NCI-H2196 (cell line): ENCODE data around the gene ZSCAN5A.
"Not testable (repeated sequence)": the region's sequence is repeated elsewhere in the genome, so short reads cannot be mapped to it uniquely, and the experiment has no call there.

Source experiments
- DNase-seq: peaks from one replicate; lab custom pipeline; 2025; ENCODE audit not compliant: unreplicated experiment; lab: John Stamatoyannopoulos, UW

The ZSCAN5A gene, protein sequence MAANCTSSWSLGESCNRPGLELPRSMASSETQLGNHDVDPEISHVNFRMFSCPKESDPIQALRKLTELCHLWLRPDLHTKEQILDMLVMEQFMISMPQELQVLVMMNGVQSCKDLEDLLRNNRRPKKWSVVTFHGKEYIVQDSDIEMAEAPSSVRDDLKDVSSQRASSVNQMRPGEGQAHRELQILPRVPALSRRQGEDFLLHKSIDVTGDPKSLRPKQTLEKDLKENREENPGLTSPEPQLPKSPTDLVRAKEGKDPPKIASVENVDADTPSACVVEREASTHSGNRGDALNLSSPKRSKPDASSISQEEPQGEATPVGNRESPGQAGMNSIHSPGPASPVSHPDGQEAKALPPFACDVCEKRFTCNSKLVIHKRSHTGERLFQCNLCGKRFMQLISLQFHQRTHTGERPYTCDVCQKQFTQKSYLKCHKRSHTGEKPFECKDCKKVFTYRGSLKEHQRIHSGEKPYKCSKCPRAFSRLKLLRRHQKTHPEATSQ

DNA sequence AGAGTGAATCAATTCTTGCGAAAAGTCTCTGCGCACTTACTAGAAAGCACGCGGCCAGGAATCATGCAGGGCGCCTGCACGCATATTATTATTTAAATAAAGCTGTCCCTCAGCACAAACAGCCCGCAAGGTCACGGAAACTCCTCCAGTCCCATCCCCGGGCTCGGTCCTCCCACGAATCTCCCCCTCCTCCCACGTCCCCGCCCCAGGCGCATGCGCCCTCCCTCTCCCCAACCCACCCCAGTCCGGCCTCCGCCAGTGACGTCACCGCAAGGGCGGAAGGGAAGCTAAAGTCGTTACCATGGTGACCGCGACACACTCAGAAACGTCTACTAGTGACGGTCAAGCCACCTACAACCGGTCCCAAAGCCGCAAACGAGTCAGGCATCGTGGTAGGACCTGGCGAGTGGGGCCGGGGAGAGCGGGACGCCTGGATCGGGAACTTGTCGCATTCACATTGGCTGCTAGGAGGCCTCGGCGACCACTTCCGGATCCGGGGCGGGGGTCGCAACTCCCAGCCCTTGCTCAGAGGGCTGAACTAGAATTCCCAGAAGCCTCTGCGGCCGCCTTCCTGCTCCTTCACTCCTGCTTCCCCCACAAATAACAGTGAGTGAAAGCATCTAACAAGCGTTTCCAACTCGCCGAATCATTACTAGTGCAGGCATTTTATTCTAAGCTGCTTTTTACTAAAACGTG is at the start of gene ZSCAN5A:
ZSCAN5A (minus strand) TSS at position 459 of the 696 bp plus-strand sequence. CDS start 89,793 bp downstream, outside the sequence.
- peak; percentile 97 for DNase-seq

DNA sequence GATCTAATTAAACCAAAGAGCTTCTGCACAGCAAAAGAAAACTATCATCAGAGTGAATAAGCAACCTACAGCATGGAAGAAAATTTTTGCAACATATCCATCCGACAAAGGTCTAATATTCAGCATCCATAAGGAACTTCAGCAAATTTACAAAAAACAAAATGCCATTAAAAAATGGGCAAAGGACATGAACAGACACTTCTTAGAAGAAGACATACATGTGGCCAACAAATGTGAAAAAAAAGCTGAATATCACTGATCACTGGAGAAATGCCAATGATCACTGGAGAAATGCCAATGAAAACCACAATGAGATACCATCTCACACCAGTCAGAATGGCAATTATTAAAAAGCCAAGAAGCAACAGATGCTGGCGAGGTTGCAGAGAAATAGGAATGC is 46.2 kb upstream of the ZSCAN5A start:
- no peak for DNase-seq

DNA sequence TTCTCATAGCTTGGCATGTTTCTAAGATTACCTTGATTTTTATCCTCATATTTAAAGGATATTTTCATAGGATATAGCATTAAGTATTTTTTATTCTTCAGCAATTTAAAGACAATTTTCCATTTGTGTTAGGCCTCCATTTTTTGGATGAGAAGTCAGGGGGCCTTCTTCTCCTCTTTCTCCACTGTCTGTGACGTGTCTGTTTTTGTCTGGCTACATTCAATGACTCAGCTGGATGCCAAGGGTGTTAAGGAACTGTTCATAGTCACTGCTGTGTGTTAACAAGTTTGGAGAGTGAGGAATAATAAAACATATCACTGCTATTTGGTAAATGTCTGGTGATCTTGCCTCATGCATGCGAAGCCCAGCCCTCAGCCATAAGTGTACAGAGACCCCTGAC is 42.3 kb upstream of the ZSCAN5A start:
- no peak for DNase-seq

DNA sequence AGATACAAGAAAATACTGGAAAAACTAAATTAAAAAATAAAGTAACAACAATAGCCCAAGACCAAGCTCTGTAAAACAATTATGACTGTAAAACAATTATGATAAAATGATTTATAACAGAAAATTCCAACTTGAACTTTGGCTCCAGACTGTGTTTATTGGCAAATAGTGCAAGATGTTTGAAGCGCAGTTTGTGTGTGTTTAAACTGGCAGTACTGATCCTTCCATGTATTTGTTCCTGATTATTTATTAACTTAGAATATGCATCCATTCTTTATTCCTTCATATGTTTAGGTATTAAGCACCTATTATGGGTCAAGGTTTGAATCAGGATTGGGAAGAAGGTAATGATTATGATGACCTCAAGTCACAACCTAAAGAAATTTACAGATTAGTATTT is 40.9 kb upstream of the ZSCAN5A start:
- no peak for DNase-seq

DNA sequence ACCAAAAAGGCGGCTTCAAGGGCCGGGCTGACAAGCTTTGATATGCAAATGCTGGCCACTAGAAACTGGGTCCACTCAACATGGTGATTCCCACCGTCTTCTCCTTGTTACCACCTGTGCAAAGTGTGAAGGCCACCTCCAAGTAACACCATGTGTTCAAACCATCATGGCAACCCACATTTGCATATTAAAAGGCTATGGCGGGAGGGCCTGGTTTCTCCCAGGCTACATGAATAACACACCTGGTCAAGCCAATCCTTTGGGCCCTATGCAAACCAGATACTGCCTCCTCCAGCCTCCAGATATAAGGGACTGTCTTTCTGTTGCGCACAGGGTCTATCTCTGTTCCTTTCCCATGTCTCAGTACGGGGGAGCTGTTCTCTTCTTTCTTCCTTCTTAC is 36.6 kb upstream of the ZSCAN5A start:
- no peak for DNase-seq

DNA sequence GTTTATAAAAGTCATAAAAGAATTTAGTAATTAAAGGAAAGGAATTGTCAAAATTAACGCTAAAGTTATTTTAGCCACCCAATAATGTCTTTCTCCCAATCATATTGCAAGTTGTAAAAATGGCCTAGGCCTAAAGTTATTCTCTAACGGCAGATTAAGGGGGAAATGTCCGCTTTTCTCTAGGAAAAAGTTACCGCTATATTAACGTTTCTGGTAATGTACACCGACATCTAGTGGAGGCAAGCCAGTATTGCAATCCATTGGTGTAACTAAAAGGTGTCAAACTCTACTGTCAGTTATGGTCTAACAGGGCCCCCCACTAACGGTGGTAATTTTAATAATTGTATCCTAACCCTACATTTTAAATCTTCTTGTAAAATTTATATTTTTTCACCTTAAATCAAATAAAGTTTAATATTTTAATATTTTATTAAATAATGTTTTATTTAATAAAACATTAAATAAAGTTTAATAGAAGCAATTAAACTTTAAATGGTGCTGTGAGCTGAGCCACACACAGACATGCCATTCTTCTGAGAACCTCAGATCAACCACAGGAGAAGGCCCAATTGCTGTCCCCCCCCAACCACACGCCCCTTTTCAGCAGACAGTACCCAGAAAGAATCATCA is 35.9 kb upstream of the ZSCAN5A start:
- peak; percentile 45 for DNase-seq

DNA sequence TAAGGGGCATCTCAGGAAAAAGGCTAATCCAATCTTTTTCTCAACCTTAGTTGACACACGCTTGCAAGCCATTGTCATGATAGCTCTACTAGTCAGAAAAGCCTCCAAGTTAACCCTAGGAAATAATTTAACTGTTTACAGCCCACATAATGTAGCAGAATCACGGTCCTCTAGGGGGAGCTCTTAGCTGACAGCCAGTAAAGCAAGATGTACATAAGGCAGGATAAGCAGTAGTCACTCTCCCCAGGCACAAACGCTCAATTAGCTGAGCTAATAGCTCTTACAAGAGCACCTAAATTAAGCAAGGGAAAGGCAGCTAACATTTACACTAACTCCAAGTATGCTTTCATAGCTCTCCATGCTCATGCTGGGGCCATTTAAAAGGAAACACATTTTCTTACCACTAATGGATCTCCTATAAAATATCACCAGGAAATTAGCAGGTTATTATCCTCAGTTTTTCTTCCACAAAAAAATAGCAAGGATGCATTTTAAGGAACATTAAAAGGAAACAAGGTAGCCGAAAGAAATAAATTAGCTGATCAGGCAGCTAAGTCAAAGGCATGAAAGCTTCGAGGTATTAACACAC is 33.7 kb upstream of the ZSCAN5A start:
- DNase-seq = no peak

DNA sequence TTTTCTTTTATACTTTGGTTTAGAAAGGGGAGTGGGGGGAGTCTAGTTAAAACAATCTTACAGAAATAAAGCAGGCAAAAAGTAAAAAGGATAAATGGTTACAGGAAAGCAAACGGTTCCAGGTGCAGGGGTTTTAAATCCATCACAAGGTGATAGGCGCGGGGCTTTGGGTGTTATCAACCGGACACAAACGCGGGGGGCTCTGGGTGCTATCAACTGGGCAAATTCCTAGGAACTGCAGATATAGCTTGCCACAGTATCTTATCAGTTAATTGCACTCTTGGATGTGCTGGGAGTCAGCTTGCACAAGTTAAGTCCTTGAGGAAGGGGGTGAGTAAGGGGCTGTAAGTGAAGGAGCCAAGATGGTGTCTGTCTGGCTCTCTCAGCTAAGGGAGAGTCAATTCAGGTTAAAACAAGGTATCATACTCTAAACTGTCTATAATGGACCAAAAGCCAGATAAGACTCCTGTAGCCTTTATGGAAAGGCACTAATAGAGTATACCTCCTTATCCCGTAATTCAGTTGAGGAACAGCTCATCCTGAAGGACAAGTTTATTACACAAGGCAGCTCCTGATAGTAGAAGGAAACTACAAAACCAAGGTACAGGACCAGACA is 32.6 kb upstream of the ZSCAN5A start:
- no peak for DNase-seq

DNA sequence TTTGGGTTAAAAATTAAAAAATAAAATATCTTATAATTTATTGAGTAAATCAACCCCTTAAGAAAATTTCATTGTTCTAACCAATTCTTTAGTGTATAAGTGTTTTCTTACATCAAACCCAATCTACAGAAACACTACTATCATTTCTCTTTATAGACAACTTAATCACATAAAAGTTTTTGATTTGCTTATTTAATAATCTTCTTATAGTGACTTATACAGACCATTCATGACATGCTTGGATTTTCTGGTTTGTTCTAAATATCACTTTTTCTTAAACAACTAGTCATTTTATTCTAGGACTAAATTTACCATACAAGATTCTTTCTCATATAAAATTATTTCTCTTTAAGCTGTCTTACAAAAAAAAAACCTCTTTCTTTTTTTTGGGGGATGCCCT is 27.3 kb upstream of the ZSCAN5A start:
- DNase-seq = no peak

DNA sequence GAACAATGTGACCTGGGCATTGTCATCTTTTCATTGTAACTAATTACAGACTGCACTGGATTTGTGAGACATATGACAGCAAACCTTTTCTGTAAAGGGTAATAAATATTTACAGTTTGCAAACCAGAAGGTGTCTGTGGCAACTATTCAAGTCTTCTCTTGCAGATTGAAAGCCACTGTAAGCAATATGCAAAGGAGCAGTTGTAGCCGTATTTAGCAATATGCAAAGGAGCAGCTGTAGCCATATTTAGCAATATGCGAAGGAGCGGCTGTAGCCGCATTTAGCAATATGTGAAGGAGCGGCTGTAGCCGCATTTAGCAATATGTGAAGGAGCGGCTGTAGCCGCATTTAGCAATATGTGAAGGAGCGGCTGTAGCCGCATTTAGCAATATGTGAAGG is 24.4 kb upstream of the ZSCAN5A start:
- DNase-seq = not testable (repeated sequence)

DNA sequence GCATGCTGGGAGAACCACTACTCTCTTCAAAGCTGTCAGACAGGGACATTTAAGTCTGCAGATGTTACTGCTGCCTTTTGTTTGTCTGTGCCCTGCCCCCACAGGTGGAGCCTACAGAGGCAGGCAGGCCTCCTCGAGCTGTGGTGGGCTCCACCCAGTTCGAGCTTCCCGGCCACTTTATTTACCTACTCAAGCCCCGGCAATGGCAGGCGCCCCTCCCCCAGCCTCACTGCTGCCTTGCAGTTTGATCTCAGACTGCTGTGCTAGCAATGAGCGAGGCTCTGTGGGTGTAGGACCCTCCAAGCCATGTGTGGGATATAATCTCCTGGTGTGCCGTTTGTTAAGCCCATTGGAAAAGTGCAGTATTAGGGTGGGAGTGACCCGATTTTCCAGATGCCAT is 22.4 kb upstream of the ZSCAN5A start:
- not testable (repeated sequence) for DNase-seq

DNA sequence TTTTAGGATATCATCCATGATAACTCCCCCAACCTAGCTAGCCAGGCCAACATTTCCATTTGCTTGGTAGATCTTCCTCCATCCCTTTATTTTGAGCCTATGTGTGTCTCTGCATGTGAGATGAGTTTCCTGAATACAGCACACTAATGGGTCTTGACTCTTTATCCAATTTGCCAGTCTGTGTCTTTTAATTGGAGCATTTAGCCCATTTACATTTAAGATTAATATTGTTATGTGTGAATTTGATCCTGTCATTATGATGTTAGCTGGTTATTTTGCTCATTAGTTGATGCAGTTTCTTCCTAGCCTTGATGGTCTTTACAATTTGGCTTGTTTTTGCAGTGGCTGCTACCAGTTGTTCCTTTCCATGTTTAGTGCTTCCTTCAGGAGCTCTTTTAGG is 20.7 kb upstream of the ZSCAN5A start:
- DNase-seq = not testable (repeated sequence)

DNA sequence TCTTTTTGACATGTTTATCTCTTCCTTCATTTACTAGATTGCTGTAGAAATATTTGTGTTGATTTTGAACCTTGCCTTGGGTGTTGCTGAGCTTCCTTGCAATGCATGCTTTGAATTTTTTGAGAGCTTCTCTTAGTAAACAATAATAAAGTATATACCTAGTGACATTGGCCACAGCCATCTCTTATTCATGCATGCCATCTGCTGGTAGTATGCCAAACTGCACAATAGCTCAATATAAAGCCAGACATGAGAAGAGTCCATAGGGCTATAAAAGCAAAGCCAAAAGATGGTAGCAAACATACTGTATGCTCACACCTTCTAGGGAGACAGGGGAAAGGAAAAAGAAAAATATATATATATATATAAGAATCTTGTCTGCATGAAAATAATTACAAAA is 18.9 kb upstream of the ZSCAN5A start:
- DNase-seq = peak; percentile 56

DNA sequence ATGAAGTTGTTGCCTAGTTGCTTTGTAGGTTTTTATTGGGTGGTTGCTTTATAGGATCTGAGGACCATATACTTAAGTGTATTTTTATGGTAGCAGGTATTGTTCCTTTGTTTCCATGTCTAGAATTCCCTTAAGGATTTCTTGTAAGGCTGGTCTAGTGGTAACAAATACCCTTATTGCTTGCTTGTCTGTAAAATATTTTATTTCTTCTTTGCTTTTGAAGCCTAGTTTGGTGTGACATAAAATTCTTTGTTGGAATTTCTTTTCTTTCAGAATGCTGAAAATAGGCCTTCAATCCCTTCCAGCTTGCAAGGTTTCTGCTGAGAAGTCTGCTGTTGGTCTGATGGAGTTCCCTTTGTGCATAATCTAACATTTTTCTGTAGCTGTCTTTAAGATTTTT is 18.1 kb upstream of the ZSCAN5A start:
- DNase-seq = no peak

DNA sequence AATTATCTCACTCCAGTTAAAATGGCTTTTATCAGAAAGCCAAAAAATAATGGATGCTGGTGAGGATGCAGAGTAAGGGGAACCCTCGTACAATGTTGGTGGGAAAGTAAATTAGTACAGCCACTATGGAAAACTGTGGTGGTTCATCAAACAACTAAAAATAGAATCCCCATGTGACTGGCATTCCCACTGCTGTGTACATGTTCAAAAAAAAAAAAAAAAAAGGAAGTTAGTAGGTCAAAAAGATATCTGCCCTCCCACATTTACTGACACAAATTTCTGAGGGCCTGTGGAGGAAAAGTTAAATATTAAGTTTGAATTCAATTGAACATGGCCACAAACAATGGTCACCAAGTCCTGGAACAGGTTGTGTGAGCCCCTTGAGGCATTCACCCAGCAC is 9.8 kb upstream of the ZSCAN5A start:
- DNase-seq = no peak

DNA sequence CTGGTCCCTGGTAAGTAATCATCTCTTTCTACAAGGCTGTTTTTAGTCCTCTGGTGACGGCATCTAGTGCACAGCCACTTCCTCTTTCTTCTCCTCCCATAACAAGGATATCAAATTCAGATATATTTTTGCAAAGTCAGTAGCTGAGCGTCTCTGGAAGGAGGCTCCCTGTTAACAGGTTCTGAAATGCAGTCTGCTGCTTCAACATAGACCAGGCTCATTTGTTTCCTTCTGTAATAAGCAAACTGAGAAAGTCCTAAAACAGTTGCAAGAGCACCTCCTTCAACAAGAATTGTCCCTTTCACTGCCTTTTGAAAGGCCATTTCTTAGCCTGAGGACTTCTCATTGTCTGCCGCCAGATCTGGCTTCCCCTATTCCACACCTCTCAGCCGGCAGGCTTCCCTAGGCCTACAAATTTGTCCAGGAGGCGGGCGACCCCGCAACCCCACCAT is 7.4 kb upstream of the ZSCAN5A start:
- no peak for DNase-seq

DNA sequence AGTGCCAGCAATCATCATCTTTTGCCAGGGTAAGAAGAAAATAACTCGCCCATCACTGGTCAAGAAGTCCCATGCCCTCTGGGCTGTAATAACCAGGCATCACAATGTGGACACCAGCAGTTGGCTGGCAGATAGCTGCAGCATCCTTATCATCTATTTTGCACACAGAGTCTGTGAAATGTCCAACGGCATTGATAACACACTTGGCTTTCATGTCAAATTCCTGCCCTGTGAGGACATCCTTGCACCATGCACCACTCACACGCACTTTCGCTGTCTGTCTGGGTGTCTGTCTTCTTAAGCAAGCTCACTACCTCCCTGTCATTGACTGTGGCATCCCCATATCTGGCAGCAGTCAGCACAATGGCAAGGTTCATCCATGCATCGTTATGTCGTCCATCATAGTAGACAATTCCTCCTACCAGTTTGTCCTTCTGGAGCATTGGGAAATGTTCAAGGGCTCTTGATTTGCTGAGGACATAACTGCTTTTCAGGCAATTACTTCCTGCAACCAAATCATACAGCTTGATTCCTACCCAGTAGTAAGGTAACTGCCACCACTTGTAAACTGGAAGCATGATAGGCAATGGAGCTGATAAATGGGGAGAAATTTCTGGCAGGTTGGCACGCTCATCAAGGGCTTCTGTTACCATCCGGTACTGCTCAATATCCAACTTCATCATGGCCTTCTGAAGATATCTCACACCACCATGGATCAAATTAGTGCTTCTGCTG is 6.8 kb upstream of the ZSCAN5A start:
- DNase-seq = no peak

DNA sequence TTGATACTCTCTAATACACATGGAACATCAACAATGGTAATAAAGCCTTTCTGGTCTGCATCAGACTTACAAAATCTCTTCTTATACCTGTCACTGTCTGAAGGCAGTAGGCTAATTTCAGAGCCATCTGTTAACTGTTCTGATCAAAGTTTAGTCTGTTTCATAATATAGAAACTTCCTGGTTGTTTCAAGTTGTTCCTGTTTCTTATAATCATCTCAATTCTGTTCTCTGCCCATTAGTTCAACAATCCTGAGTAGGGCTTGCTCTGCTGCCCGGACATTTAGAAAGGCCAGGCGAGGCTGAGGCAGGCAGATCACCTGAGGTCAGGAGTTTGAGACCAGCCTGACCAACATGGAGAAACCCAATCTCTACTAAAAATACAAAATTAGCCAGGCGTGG is 5.4 kb upstream of the ZSCAN5A start:
- DNase-seq = no peak

DNA sequence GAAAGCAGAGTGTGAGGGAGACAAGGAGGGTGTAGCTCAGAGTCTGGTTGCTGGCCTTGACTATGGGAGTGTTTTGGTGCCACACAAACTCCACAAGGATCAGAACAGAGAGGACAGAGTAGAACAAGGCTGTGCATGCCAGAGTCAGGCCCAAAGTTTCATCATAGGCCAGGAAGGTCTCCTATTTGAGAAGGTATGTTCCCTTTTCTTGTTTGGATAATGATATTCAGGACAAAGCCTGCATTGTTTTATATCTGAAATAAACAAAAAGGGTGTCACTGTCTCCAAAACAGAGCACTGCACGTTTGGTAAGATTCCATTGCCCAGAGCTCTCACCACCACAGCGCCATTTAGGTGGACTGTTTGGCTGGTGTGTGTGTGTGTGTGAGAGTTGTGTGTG is 3.1 kb upstream of the ZSCAN5A start:
- DNase-seq = no peak

DNA sequence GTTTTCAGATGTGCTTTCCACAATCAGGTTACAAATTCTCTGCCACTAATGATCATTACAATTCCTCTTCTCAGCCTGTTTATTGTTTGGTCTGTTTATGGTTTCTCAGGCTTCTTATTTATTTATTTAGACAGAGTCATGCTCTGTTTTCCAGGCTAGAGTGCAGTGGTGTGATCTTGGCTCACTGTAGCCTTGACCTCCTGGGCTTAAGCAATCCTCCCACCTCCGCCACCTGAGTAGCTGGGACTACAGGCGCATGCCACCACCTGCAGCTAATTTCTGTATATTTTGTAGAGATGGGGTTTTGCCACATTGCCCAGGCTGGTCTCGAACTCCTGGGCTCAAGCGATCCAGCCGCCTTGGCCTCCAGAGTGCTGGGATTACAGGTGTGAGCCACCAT is 2.1 kb upstream of the ZSCAN5A start:
- DNase-seq = no peak
